DMS 273 (cell line): ENCODE data around the gene C1QTNF12.
"Not testable (repeated sequence)": the region's sequence is repeated elsewhere in the genome, so short reads cannot be mapped to it uniquely, and the experiment has no call there.

ENCODE experiments used
- DNase-seq: peaks from one replicate; lab custom pipeline; 2025; ENCODE audit not compliant: unreplicated experiment; lab: John Stamatoyannopoulos, UW

Gene C1QTNF12

DNA sequence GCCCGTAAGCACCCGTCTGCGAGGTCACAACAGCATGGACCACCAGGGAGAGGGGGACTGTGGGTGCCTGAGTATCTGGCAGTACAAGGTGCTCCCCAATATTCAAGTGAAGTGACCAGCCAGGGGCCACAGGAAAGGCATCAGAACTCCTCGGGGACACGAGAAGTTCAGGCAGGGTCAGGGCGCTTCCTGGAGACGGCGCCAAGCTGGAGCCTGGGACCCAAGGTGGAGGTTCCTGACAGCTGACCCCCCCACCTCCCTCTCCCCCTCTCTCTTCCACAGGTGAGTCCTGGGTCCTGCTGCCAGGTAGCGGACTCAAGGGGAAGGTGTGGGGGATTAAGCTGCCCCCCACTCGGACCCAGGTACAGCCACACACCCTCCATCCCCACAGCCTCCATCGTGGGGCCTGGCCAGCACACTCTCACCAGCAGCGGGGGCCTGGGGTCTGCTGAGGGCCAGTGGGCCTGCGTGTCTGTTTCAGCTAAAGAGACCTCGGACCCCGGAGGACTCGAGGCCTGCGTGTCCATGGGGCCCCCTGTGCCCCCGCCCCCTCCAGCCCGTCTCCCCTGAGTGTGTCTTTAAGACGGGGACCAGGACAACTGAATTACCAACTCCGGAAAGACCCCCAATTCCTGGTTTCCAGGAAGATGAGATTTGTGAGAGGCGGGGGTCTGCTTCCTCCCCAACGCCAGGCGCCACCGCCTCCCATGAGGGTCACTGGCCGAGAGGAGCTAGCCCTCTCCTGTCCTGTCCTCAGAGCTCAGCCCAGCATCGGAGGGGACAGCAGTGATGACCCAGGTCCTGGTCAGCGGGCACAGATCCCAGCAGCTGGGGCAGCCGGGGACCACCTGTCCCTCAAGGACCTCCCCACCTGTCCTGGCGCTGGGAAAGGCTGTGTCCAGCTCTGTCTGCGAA lies 46.3 kb downstream of the C1QTNF12 start:
- DNase-seq, result no peak

DNA sequence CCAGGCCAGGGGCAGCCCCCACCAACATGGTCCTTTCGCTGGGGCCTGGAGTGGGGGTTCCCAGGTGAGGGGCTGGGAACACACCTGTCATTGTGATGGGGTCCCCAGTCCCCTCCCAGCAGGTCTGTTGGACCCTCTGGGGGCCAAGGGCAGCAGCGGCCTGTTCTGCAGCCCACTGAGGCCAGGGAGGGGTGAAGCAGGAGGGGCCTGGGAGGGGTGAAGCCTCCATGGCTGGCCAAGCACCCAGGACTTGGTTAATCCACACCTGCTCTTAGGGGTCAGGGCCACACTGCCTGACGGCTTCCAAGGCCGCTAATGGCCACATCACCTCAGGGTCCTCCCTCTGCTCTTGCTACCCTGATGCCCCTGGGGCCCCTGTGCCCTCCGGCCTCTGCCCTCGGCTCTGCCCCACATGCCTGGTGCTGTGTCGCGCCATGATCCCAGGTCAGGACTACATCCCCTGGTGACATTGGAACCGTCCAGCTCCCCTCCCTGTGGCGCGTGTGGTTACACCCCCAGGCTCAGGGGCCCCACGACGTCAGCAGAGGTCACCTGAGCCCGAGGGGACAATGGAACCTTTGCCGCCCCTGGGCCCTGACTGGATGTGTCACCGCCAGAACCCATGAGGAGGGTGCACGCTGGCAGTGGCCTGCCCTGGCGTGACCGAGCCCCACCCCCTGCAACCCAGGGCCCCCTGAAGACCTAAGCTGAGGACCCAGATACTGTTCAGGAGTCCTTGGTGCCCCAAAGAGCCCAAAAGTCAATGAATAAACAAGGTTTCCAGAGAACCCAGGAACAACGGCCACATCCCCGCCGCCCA lies 47.2 kb downstream of the C1QTNF12 start:
- DNase-seq, result no peak

GRCh38 chr1:1198423-1199140 lies 47.9 kb downstream of the C1QTNF12 start:
- DNase-seq, result no peak

DNA sequence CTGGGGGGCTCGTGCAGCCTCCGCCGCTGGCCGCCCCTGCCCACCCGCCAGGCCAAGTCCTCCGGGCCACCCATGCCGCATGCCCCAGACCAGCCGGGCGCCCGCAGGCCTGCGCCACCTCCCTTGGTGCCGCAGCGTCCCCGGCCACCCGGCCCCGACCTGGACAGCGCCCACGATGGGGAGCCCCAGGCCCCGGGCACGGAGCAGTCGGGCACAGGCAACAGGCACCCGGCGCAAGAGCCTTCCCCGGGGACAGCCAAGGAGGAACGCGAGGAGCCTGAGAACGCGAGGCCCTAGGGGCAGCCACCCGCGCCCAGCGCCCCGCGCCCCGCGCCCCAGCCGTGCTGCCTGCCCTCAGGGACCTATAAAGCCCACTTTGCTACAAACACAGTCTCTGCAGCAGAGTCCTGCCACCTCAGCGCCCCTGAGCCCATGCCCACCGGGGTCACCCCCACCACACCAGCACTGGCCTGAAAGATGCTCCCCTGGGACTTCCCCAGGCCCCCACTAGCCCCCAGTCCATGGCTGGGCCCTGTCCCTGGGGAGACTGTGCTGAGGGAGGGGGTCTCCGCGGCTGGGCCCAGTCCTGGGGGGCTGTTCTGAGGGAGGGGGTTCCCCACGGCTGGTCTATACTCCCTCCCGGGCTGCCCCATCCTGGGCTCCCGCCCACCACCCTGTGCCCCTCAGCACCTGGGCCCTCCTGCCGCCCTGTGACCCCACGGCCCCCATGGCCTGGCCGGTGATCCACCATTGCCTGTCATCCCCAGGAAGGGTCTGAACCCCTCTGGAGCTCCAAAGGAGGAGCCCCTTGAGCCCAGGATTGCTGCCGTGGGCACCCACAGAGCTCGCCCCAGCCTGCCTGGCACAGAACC lies 48.7 kb downstream of the C1QTNF12 start:
- no peak for DNase-seq

DNA sequence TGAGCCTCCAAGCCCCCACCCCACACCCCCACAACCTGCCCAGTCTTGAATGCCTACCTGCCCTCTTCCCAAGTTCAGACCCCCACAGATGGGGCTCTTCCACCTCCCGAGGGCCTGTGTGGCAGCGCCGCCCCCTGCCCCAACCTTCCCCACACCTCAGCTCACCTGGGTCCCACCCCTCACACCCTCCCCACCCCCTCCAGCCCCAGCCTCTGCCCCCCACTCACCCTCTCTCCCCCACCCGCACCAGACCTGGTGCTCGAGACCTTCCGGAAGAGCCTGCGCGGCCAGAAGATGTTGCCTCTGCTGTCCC lies 49.4 kb downstream of the C1QTNF12 start:
- no peak for DNase-seq

- DNase-seq, result no peak
Observed at GRCh38 chr1:1196431-1197187, 49.9 kb downstream of the C1QTNF12 start.

- DNase-seq, result not testable (repeated sequence)
Observed at GRCh38 chr1:1195726-1196125, 50.8 kb downstream of the C1QTNF12 start.

DNA sequence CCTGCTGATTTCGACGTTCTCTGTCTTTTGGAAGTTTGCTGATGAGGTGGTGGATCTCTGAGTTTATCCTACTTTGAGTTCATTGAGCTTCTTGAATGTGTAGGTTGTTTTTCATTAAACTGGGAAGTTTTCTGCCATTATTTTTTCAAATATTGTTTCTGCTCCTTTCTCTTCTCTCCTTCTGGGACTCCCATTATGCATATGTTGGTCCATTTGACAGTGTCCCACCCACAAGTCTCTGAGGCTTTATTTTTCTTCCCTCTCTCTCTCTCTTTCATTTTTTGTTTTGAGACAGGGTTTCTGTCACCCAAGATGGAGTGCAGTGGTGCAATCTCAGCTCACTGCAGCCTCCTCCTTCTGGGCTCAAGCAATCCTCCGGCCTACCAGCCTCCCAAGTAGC lies 51.8 kb downstream of the C1QTNF12 start:
- no peak for DNase-seq
